Eye (tissue), 1 donor: Measurements from ENCODE around the gene SRP9.
A peak's percentile ranks its signal among the peaks of the same experiment; 100 is the strongest.

ENCODE experiments used
- DNase-seq: peaks from one replicate; pipeline ENCODE4 v3.0.0-alpha.2; 2015

The SRP9 gene, protein sequence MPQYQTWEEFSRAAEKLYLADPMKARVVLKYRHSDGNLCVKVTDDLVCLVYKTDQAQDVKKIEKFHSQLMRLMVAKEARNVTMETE

GRCh38 chr1:225777583-225778336, at the start of gene SRP9:
SRP9 (plus strand) TSS chr1:225777826; CDS start chr1:225777941, 115 bp downstream.
- peak; percentile 100 for DNase-seq

DNA sequence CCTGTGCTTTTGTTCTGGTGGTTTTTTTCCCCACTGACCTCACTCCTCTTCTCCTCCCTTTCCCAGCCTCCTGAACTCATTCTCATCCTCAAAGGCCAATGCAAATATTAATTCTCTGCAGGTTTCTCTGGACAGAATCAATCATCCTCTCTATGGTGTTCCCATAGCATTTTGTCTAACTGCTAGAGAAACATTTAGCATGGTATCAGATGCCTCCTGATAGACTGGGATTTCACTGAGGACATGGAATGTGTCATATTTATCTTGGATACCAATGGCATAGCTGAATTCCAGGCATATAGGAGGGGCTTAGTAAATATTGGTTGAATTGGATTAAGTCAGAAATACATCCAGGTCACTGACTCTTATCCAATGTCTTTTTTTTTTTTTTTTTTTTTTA, 46.1 kb upstream of the SRP9 start:
- no peak for DNase-seq

DNA sequence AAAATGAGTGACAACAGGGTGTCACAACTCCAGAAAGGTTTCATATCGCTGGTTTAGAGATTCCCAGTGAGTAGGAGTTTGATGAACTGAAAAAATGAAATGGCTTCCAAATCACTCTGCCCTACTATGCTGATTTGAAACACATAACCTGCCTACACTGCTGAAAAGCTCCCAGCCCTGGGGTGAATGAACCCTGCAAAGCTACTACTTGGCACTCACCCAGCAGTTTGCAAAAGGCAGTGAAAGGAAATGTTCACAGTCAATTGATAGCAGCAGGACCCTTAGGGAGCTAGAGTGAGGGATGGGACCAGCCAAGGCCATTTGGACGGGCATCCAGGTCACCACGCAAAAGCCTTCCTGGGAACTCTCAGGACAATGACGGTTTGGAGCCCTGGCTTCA, 44.4 kb upstream of the SRP9 start:
- DNase-seq, result no peak

DNA sequence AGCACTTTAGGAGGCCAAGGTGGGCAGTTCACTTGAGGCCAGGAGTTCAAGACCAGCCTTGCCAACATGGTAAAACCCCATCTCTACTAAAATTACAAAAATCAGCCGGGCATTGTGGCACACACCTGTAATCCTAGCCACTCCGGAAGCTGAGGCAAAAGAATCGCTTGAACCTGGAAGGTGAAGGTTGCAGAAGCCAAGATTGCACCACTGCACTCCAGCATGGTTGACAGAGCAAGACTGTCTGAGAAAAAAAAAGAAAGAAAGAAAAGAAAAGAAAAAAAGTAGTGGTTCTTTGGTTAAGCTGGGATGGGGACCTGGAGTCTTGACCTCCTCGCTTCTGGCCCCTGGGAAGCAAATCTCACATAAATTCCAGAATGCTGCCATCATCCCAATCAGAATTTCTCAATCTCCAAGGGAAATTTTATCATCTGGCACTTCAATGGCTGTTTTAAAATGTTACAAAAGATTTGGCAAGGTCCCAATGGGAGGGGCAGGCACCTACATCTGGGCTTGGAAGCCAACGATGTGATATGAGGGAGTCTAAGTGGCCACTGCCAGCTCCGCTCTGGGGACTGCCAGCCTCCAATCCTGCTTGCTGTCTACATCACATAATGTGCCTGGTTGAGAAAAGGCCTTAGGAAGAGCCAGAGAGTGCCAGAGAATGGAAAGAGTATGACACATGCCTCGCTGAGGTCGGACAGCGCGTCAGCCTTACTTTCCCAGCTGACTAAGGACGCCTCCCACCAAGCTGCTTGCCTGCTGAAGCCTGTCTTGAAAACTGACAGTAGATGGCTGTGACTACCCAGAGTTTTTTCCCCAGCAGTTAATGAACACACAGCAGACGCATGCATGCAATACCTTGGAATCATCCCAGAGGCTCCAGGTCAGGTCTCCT, 42.1 kb upstream of the SRP9 start:
- DNase-seq, result peak; percentile 61

DNA sequence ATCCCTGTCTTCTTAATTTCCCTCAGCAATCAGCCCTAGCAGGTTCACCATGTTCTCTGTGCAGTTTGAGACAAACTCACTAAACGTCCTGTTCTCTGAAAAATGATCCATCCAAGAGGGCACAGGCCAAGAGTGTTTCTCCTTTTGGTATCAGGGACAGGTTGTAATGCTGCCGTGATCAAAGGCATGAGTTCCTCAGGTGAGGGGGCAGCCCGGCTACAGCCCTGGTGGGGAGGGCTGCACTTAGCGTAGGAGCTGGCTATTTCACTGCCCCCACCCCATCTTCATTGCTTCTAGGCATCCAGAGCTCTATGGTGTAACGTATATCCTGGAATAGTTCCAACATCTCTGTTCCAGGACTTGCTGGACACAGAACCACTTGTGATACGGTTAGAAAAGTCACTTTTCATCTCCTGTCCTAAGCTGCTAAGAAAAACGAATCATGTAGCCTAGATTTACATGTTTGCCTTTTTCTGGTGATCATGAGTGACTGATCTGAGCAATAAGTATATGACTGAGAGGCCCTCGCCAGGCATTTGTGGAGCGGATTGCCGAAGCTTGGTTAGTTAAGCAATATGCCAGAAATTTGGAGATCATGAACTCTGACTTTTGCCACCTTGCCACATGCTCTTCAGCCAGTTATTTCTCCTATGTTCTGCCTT, 41.1 kb upstream of the SRP9 start:
- no peak for DNase-seq

DNA sequence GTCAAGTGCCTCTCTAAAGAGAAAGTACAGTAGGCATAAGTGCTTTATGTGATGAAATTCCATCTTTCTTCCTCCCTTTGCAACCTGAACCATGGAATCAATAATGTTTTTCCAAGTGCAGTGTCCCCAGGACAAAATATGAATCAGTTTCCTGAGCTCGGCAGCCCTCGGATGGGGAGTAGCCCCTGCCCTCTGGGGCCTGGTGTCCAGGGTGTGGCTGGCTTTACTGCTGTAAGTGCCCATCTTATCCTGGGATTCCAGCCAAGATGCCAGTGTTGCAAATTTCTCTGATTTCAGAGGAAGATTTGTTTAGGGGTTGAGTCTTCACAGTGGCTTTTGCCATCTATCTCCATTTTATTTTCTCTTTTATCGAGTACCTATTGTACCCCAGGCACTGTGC, 40.5 kb upstream of the SRP9 start:
- no peak for DNase-seq

DNA sequence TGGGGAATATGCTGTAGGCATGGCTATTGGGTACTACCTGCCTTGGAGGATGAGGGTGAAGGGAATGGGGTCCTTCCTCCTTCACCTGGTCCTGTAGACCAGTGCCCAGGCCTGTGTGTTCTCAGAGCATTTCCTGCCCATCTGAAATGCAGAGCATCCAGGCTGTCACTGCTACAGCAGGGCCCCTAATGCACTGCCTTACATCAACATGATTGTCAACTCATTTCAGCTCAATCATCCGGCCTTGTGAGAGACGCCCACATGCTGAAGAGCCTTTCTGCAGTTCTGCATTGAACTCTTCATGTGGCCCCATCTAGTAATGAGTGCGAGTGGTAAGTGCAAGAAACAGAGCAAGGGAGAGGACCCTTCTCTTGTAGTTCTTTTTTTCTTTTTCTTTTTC, 39.8 kb upstream of the SRP9 start:
- no peak for DNase-seq

- no peak for DNase-seq
Observed at GRCh38 chr1:225738763-225739162, 38.9 kb upstream of the SRP9 start.

GRCh38 chr1:225739542-225740107, 38.0 kb upstream of the SRP9 start:
- no peak for DNase-seq

GRCh38 chr1:225744745-225745144, 32.9 kb upstream of the SRP9 start:
- DNase-seq, result no peak

- no peak for DNase-seq
Observed at GRCh38 chr1:225745273-225745672, 32.4 kb upstream of the SRP9 start.

DNA sequence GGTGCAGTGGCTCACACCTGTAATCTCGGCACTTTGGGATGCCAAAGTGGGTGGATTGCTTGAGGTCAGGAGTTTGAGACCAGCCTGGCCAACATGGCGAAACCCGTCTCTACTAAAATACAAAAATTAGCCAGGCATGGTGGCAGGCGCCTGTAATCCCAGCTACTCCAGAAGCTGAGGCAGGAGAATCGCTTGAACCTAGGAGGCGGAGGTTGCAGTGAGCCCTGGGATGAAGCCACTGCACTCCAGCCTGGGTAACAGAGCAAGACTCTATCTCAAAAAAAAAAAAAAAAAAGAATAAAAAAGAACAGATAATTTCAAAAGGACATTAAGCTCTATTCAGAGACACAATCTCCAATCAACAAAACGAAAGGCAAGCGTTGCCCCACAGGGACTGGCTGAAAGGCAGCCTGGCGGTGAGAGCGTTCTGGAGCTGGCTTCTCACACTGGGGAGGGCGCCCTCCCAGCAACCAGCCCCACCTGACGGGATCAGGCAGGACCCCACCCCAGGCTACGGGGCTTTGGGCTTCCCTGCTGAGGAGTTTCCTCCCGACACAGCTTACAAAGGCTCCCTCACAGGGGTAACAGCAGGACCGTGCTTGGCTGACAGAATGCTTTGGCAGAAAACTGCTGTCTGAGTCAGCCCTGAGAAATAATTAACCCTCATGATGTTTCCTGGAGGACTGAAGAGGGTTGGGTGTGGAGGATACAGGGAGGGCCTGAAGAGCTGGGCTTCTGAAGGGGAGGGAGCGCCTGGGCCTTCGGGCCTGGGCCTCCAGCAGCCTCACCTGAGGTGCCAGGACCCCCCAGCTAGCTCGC, 31.1 kb upstream of the SRP9 start:
- peak; percentile 81 for DNase-seq

DNA sequence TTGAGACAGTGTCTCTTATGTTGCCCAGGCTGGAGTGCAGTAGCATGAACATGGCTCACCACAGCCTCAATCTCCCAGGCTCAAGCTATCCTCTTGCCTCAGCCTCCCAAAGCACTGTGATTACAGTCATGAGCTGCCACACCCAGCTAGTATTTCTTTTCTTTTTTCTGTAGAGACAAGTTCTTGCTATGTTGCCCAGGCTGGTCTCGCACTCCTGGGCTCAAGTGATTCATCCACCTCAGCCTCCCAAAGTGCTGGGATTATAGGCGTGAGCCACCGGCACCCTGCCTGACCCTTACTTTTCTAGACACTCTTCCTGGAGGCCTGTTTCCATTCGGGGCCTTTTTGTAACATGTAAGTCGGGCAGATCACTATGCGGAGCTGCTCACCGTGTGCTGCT, 30.1 kb upstream of the SRP9 start:
- no peak for DNase-seq

- no peak for DNase-seq
Observed at GRCh38 chr1:225748529-225748928, 29.1 kb upstream of the SRP9 start.

DNA sequence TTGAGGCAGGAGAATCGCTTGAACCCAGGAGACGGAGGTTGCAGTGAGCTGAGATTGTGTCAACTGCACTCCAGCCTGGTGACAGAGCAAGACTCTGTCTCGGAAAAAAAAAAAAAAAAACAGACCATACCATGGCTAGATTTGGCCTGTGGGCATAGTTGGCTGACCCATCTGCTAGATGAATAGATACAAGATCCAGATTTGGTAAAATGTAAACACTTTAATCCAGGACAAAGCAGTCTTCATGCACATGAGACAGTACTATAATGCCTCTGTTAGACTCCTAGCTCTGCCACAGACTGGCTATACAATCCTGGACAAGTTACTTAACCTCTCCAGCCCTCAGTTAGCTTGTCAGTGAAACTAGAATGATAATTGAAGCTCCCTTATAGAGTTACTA, 27.9 kb upstream of the SRP9 start:
- no peak for DNase-seq

DNA sequence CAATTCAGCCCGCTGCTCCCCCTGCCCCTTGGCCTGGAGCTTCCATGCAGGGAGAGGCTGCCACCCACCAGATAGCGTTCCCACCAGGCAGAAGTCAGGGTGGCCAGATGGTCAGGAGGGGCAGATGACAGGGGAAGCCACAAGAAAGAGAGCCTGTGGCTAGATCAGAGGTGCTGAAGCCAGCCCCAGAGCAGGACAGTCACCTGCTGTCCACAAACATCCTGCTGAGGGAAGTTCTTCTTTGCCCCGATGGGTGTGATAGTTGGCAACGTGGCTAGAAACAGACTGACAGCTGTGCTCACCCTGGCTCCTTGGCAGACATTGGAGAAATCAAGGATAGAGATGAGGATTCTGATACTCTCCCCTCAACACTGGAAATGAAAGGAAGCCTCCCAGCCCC, 27.2 kb upstream of the SRP9 start:
- DNase-seq, result no peak

DNA sequence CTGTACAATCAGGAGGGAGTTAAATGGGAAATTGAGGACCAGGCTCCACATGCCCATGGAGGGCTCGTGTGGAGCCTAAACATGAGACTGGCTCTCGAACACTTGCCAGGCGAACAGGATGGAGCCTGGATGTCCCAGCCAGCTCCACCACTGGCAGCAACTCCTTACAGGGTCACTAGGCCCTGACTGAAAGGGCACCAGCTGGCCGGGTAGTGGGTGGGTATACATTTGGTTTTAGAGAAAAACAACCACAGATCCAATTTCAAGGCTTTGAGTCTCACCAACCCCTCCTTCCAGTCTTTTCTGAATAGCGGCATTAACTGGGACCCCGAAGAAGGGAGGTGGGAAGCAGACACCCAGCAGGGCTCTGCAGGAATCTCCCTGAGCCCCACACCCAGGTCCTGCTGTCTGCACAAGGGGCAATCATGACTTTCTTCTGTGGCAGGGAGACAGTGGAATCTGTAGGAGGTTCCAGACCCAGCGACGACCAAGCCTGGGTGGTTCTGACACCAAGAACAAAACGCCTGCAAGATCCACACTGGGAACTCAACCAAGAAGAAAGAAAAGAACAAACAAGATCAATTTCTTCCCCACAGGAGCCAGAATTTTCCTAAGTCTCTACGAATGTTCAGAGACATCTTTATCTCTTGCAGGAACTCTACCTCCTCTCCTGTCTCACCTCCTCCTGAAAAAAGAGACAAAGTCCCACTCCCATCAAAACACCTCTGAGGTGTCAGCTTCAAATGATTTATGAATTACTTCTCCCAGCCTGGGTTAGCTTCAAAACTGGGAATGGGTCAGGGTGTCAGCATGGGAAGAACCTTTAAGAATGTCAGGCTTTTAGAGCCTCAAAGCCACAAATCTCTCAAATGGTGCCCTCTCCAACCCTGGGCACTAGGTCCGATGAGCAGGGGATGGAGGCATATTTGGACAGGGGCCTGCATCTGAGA, 26.5 kb upstream of the SRP9 start:
- DNase-seq, result no peak

GRCh38 chr1:225752245-225752644, 25.4 kb upstream of the SRP9 start:
- no peak for DNase-seq

GRCh38 chr1:225754940-225755641, 22.5 kb upstream of the SRP9 start:
- no peak for DNase-seq

DNA sequence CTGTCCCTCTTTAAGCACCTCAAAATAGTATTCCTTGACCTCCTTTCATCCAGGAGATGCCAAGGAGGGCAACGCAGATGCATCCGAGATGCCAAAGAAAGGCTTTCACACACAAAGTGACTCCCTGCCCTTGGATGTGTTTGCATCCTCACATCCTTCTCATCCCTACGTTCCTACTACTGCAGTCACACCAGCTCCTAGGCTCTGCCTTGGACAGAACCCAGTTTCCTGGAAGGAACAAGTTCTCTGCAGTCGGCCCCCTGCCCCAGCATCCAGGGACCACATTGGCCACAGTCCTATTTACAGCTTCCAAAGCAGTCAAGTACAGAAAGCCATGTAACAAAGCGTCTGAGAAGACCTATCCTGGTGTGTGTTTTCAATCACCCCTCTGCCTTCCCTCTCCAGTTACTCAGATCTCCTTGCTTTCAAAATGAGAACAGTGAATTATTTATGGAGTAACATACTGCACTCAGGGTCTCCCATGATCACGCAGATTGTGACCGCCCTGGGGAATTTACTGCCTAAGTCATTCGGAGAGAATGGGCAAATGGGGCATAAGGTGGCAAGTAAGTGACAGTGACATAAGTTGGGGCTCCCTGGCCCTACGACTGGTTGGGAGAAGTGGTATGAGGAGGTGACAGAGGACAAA, 21.8 kb upstream of the SRP9 start:
- peak; percentile 82 for DNase-seq
